Kidney (tissue), 14 donors: Measurements from ENCODE around the gene GNA12. TPM values are rescaled to one million over a fixed set of nuclear protein-coding genes. Genes with fewer than 3 reads are reported as not detected.

Experiments
- DNase-seq, 5 donors: peaks; one replicate each; pipeline ENCODE4 v3.0.0-alpha.2; 2013 to 2020
- FAIRE-seq: peaks from 2 replicates; lab custom pipeline; 2012; peaks lifted over from hg19 to GRCh38; lab: Jason Lieb, UNC
- H3K27ac ChIP-seq, 2 donors: one replicate each; pipeline ENCODE4 v1.7.0; 2013; ENCODE audit warnings: low read depth in 2 of 2, low read length in 2 of 2, inconsistent platforms in 1 of 2
- H3K27me3 ChIP-seq: one replicate; pipeline ENCODE4 v1.7.1; 2013; ENCODE audit warnings: low read length, inconsistent platforms; ENCODE audit not compliant: control insufficient read depth, insufficient read depth
- H3K36me3 ChIP-seq, 3 donors: one replicate each; pipeline versions ENCODE4 v1.7.0 to v1.7.1; 2013; ENCODE audit warnings: low read length in 3 of 3, control low read depth in 1 of 3, inconsistent platforms in 1 of 3; ENCODE audit not compliant: insufficient read depth in 3 of 3, control insufficient read depth in 2 of 3
- H3K4me1 ChIP-seq, 3 donors: one replicate each; pipeline versions ENCODE4 v1.7.0 to v1.7.1; 2013; ENCODE audit warnings: low read length in 3 of 3, inconsistent platforms in 1 of 3, low read depth in 1 of 3; ENCODE audit not compliant: control insufficient read depth in 2 of 3, insufficient read depth in 2 of 3
- H3K4me3 ChIP-seq, 3 donors: one replicate each; pipeline versions ENCODE4 v1.7.0 to v1.8.1; 2013; ENCODE audit warnings: low read length in 3 of 3, control low read depth in 1 of 3, inconsistent platforms in 1 of 3
- H3K9ac ChIP-seq, 3 donors: one replicate each; pipeline versions ENCODE4 v1.7.0 to v1.7.1; 2013; ENCODE audit warnings: low read length in 3 of 3, control low read depth in 1 of 3, inconsistent platforms in 1 of 3
- H3K9me3 ChIP-seq, 3 donors: one replicate each; pipeline versions ENCODE4 v1.7.0 to v1.7.1; 2013; ENCODE audit warnings: low read length in 3 of 3, control low read depth in 1 of 3, inconsistent platforms in 1 of 3; ENCODE audit not compliant: control insufficient read depth in 2 of 3, insufficient read depth in 1 of 3
- intact Hi-C: fragments of 100-400 bp; cut with DNase I; formaldehyde crosslinking; loops from one replicate; pipeline ENCODE4 v1.11.1; 2022
- polyA plus RNA-seq: library from polyadenylated mRNA; stranded (reverse); fragments of 350-450 nt; fragmentation: Illumina TruSeq; extraction: RNeasy Lipid Tissue Mini Kit (QIAGEN cat#74804); gene quantifications from one replicate; pipeline ENCODE4 v1.2.3, GENCODE V29; 2014; ENCODE audit warnings: low read depth, low replicate concordance; ENCODE audit not compliant: insufficient read depth
- total RNA-seq: library from RNA; stranded (reverse); fragmentation: NEBNext Ultra II Directional; extraction: Animal tissue kit (Norgen Biotek cat#: 25700); gene quantifications from one replicate; pipeline ENCODE4 v1.2.1, GENCODE V29; 2021
- TF ChIP-seq, protein P1 (sequence below): IDR thresholded peaks from 3 replicates; pipeline ENCODE4 v1.5.1; 2012; ENCODE audit warnings: mild to moderate bottlenecking, moderate library complexity, borderline replicate concordance; ENCODE audit not compliant: insufficient read depth; ENCODE audit errors: extremely low read depth
- donor health status: control.
- donor health status: control.
- donor health status: control.
- donor health status: control.
- donor health status: control.
- donor health status: DM: yes; HTN: yes; CAD: no.
- donor health status: Normal renal cell carcinoma (clear cell type).

Gene GNA12
- total and polyA plus RNA-seq, 2 donors from 2014 or later = 16.5 to 41.1 TPM

DNA sequence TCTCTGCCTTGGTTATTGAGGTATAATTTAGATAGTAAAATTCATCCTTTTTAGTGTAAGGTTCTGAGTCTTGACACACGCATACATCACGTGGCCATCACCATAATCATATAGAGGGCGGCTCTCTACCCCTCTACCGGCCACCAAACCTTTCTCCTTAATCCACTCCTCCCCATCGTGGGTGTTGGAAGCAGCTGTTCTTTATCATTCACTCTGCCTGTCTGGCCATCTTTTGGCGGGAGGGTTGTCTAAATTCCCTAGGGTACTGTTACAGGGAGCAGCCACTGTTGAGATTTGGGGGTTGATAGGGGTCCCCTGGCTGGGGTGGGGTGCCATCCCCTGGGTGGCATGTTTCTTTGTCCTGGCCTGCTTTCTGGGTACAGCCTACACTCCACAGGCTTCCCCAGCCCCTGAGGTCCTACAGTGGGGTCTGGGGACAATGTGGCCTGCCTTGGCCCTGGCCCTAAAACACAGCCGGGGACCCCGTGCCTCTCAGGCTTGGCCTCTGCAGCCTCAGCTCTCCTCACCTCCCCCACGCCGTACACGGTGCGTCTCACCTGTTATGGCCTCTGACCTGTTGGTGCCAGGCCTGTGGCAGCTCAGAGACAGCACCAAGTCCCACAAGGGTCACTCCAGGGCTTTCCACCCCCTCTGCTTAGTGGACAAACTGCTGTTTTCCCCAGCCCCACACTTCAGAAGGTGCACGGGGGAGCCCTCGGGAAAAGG lies 138.6 kb downstream of the GNA12 start:
- Histone ChIP-seq H3K4me1 (no peaks in the 10 kb centered on the region), H3K27ac (no peak overlapping the region), H3K36me3 (no peaks in the 10 kb centered on the region), H3K27me3 (no peaks in the 10 kb centered on the region), H3K9ac (no peak overlapping the region), H3K4me3 (no peak overlapping the region), H3K9me3 (no peaks in the 10 kb centered on the region)
- intact Hi-C loops = no loop called here
- TF ChIP-seq, protein P1, sequence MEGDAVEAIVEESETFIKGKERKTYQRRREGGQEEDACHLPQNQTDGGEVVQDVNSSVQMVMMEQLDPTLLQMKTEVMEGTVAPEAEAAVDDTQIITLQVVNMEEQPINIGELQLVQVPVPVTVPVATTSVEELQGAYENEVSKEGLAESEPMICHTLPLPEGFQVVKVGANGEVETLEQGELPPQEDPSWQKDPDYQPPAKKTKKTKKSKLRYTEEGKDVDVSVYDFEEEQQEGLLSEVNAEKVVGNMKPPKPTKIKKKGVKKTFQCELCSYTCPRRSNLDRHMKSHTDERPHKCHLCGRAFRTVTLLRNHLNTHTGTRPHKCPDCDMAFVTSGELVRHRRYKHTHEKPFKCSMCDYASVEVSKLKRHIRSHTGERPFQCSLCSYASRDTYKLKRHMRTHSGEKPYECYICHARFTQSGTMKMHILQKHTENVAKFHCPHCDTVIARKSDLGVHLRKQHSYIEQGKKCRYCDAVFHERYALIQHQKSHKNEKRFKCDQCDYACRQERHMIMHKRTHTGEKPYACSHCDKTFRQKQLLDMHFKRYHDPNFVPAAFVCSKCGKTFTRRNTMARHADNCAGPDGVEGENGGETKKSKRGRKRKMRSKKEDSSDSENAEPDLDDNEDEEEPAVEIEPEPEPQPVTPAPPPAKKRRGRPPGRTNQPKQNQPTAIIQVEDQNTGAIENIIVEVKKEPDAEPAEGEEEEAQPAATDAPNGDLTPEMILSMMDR = no peak
- no peak for DNase-seq
- FAIRE-seq = no peak

DNA sequence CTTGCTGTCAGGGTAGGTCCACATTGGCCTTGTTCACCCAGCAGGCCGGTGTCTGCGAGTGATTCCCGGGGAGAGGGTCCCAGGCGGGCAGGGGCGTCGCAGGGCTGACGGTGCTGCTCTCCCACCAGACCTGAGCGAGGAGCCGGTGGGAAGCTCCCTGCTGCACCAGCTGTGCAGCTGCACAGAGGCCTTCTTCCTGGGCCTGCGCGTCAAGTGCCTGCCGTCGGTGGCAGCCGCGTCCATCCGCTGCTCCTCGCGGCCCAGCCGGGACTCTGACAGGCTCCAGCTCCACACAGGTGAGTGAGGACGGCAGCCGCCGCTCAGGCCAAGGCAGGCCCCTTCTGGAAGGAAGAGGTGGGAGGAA lies 141.5 kb downstream of the GNA12 start:
- Histone ChIP-seq H3K9me3 (no peaks in the 10 kb centered on the region), H3K9ac (no peak overlapping the region), H3K27me3 (no peaks in the 10 kb centered on the region), H3K27ac (no peak overlapping the region), H3K36me3 (no peaks in the 10 kb centered on the region), H3K4me1 (no peaks in the 10 kb centered on the region), H3K4me3 (no peak overlapping the region)
- TF ChIP-seq, protein P1 = no peak
- DNase-seq (peak in 1 of 5 donors; percentile 61), FAIRE-seq (no peak)
- intact Hi-C loops = no loop called here

DNA sequence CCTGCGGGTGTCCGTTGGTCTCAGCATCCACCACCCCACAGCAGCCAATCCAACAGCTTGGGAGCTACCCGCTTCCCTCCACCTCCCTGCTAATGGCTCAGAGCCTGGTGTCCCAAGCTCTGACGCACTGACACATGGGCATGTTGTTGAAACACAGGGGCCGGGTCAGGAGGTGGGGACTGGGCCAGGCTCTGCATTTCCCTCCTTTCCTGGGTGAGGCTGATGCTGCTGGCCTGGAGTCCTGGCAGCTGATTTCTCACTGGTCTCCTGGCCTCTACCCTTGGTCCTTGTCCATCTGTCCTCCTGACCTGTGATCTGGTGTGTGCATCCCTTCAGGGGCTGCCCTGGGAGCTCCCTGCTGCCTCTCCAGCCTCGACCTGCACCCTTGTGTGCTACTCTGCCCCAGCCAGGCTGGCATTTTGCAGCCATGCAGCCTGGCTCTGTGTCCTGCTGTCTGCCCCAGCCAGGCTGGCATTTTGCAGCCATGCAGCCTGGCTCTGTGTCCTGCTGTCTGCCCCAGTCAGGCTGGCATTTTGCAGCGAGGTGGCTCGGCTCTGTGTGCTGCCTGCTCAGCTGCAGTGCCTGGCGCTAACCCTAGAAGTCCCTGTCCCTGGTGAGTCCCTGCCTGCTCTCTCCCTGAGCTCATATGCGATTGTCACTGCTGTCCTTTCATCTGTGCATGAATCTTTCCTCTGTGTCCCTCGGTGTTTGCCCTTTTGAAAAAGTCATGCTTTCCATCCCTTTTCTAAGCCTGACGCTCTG lies 142.1 kb downstream of the GNA12 start:
- Histone ChIP-seq H3K27me3 (no peaks in the 10 kb centered on the region), H3K36me3 (no peaks in the 10 kb centered on the region), H3K9ac (no peak overlapping the region), H3K4me1 (no peaks in the 10 kb centered on the region), H3K9me3 (no peaks in the 10 kb centered on the region), H3K27ac (no peak overlapping the region), H3K4me3 (no peak overlapping the region)
- DNase-seq (no peak), FAIRE-seq (no peak)
- TF ChIP-seq, protein P1 = no peak
- intact Hi-C loops = no loop called here
